Naive thymus-derived CD4-positive, alpha-beta T cell (primary cell): ENCODE data around the gene MYO1H. TPM values are rescaled to one million over a fixed set of nuclear protein-coding genes. Genes with fewer than 3 reads are reported as not detected.

Experiments used
- ATAC-seq: fragments of 150-1000 bp; cut with Tn5 transposase; 2 replicates; pipeline ENCODE4 v1.10.0; 2021; ENCODE audit warnings: mild to moderate bottlenecking, moderate library complexity
- CTCF ChIA-PET: fragments of 350-600 bp; sonication (Branson Sonifier 250); formaldehyde crosslinking; loops from one replicate; lab custom pipeline; 2021; ENCODE audit warnings: antibody characterized with exemption; lab: Charles Lee
- POLR2A ChIA-PET: fragments of 350-600 bp; sonication (Branson Sonifier 250); formaldehyde crosslinking; loops from one replicate; lab custom pipeline; 2021; ENCODE audit warnings: antibody characterized with exemption, inconsistent platforms; lab: Charles Lee
- DNase-seq, 9 donors: peaks; one replicate each; pipeline versions ENCODE4 v3.0.0 to v3.0.0-alpha.2; 2020 to 2022; ENCODE audit warnings: mixed read lengths in 1 of 9
- H3K27ac ChIP-seq: one replicate; pipeline ENCODE4 v1.7.0; 2013; ENCODE audit warnings: mild to moderate bottlenecking, low read depth, low read length, moderate library complexity
- H3K27me3 ChIP-seq, 2 donors: one replicate each; pipeline ENCODE4 v1.7.0; 2013; ENCODE audit warnings: low read length in 2 of 2, mild to moderate bottlenecking in 2 of 2, moderate library complexity in 2 of 2; ENCODE audit not compliant: control insufficient read depth in 2 of 2, insufficient read depth in 2 of 2
- H3K36me3 ChIP-seq, 3 experiments: 1 replicate in 2 of 3; 2 replicates in 1 of 3; pipeline ENCODE4 v1.7.0; 2013; ENCODE audit warnings: low read length in 3 of 3, mild to moderate bottlenecking in 3 of 3, moderate library complexity in 1 of 3; ENCODE audit not compliant: insufficient read depth in 3 of 3, control insufficient read depth in 2 of 3
- H3K4me1 ChIP-seq, 2 donors: one replicate each; pipeline ENCODE4 v1.7.0; 2013; ENCODE audit warnings: low read length in 2 of 2, mild to moderate bottlenecking in 2 of 2, moderate library complexity in 1 of 2; ENCODE audit not compliant: control insufficient read depth in 2 of 2, insufficient read depth in 2 of 2
- H3K4me3 ChIP-seq: 2 replicates; pipeline ENCODE4 v1.7.0; 2013; ENCODE audit warnings: mild to moderate bottlenecking, low read length
- H3K9me3 ChIP-seq, 3 experiments: 1 replicate in 2 of 3; 2 replicates in 1 of 3; pipeline ENCODE4 v1.7.0; 2013; ENCODE audit warnings: low read length in 3 of 3; ENCODE audit not compliant: control insufficient read depth in 2 of 3
- H3K27ac Mint-ChIP-seq, 9 donors: one replicate each; pipeline ENCODE4 v1.8.0; 2020 to 2022; ENCODE audit warnings: mixed read lengths in 9 of 9, mild to moderate bottlenecking in 8 of 9, moderate library complexity in 5 of 9, inconsistent platforms in 2 of 9
- H3K27me3 Mint-ChIP-seq, 5 donors: one replicate each; pipeline ENCODE4 v1.8.0; 2021 to 2022; ENCODE audit warnings: mixed read lengths in 5 of 5, mild to moderate bottlenecking in 1 of 5
- H3K36me3 Mint-ChIP-seq, 5 donors: one replicate each; pipeline ENCODE4 v1.8.0; 2020 to 2022; ENCODE audit warnings: mixed read lengths in 5 of 5, mild to moderate bottlenecking in 3 of 5, inconsistent platforms in 1 of 5
- H3K4me1 Mint-ChIP-seq, 7 donors: one replicate each; pipeline ENCODE4 v1.8.0; 2020 to 2022; ENCODE audit warnings: mixed read lengths in 7 of 7, mild to moderate bottlenecking in 3 of 7, inconsistent platforms in 1 of 7
- H3K4me3 Mint-ChIP-seq, 10 donors: one replicate each; pipeline ENCODE4 v1.8.0; 2020 to 2022; ENCODE audit warnings: mild to moderate bottlenecking in 10 of 10, mixed read lengths in 10 of 10, moderate library complexity in 6 of 10, inconsistent platforms in 2 of 10
- H3K9me3 Mint-ChIP-seq, 11 donors: one replicate each; pipeline ENCODE4 v1.8.0; 2020 to 2022; ENCODE audit warnings: mixed read lengths in 11 of 11, mild to moderate bottlenecking in 4 of 11, inconsistent platforms in 1 of 11, moderate library complexity in 1 of 11
- intact Hi-C, 2 donors: fragments of 100-400 bp; cut with micrococcal nuclease; formaldehyde crosslinking; loops; one replicate each; pipeline ENCODE4 v1.15.1; 2023
- polyA plus RNA-seq, 2 donors: library from polyadenylated mRNA; unstranded; fragments of 300-500 nt; fragmentation: Illumina TruSeq; gene quantifications; one replicate each; pipeline ENCODE4 v1.2.3, GENCODE V29; 2021
- total RNA-seq, 6 experiments: library from RNA in 5 of 6; stranded (reverse) in 5 of 6; gene quantifications; 1 replicate in 5 of 6; 2 replicates in 1 of 6; pipeline ENCODE4 v1.2.3 and lab custom pipeline; 2021 to 2026

Gene MYO1H
- total and polyA plus RNA-seq, 7 experiments from 2014 or later: 0.49 TPM; not detected in 6

GRCh38 chr12:109495012-109495411 lies 147.3 kb downstream of the MYO1H start:
- Histone ChIP-seq H3K4me1 (no peaks in the 10 kb centered on the region), H3K4me3 (no peak overlapping the region), H3K27ac (no peak overlapping the region), H3K36me3 (peaks cover 7 to 85% (median 19%) of the 10 kb centered on the region in 3 experiments), H3K9me3 (no peaks in the 10 kb centered on the region), H3K27me3 (no peaks in the 10 kb centered on the region)
- H3K4me3 Mint-ChIP-seq: no peak overlapping the region
- ChIA-PET POLR2A (interaction anchor here (0.8 kb wide), 1 partner anchor 12 kb away, joined by 3 read pairs; no protein-coding TSS in a partner anchor), CTCF (interaction anchor here (1.1 kb wide), 1 partner anchor 310 kb away, joined by 3 read pairs; no protein-coding TSS in a partner anchor)
- ATAC-seq (peak; percentile 24), DNase-seq (no peak)
- H3K4me1 Mint-ChIP-seq: peaks cover 0 to 11% (median 3%) of the 10 kb centered on the region in 7 donors
- intact Hi-C loops: no loop called here
- peaks cover 16 to 56% (median 46%) of the 10 kb centered on the region in 5 donors for H3K36me3 Mint-ChIP-seq
- no peaks in the 10 kb centered on the region for H3K27me3 Mint-ChIP-seq
- H3K27ac Mint-ChIP-seq: no peak overlapping the region
- H3K9me3 Mint-ChIP-seq: peaks cover 0 to 2% (median 0%) of the 10 kb centered on the region in 11 donors

- Mint-ChIP-seq H3K9me3 (peaks cover 0 to 2% (median 0%) of the 10 kb centered on the region in 11 donors), H3K4me3 (no peak overlapping the region), H3K27ac (peak overlapping the region in 2 of 9 donors; percentile 7 to 41), H3K36me3 (peaks cover 15 to 60% (median 47%) of the 10 kb centered on the region in 5 donors), H3K27me3 (no peaks in the 10 kb centered on the region), H3K4me1 (peaks cover 0 to 11% (median 3%) of the 10 kb centered on the region in 7 donors)
- POLR2A ChIA-PET: no interaction called here
- Histone ChIP-seq H3K4me1 (no peaks in the 10 kb centered on the region), H3K9me3 (no peaks in the 10 kb centered on the region), H3K36me3 (peaks cover 7 to 86% (median 21%) of the 10 kb centered on the region in 3 experiments), H3K27ac (no peak overlapping the region), H3K4me3 (no peak overlapping the region), H3K27me3 (no peaks in the 10 kb centered on the region)
- CTCF ChIA-PET: no interaction called here
- intact Hi-C loops: no loop called here
- ATAC-seq (no peak), DNase-seq (no peak)
These were observed 148.6 kb downstream of the MYO1H start for GRCh38 chr12:109496306-109496705.

- Histone ChIP-seq H3K4me3 (no peak overlapping the region), H3K27me3 (no peaks in the 10 kb centered on the region), H3K9me3 (no peaks in the 10 kb centered on the region), H3K4me1 (no peaks in the 10 kb centered on the region), H3K36me3 (peaks cover 12 to 89% (median 16%) of the 10 kb centered on the region in 3 experiments), H3K27ac (no peak overlapping the region)
- POLR2A ChIA-PET: no interaction called here
- intact Hi-C loops: no loop called here
- Mint-ChIP-seq H3K36me3 (peaks cover 15 to 69% (median 44%) of the 10 kb centered on the region in 5 donors), H3K4me3 (no peak overlapping the region), H3K27ac (no peak overlapping the region), H3K27me3 (no peaks in the 10 kb centered on the region), H3K4me1 (peaks cover 0 to 11% (median 3%) of the 10 kb centered on the region in 7 donors), H3K9me3 (peaks cover 0 to 2% (median 0%) of the 10 kb centered on the region in 11 donors)
- no peak for DNase-seq
- CTCF ChIA-PET: no interaction called here
- no peak for ATAC-seq
These were observed 150.0 kb downstream of the MYO1H start for GRCh38 chr12:109497675-109498074.

Other genes starting within 250 kb of the MYO1H start
- 10 to 100 TPM in 4 of 5 experiments, 1 to 10 TPM in 1; 8.8 to 58.3 (median 40.8) TPM for gene ACACB, start 231.3 kb upstream of the MYO1H start, total RNA-seq
- gene ACACB, start 231.3 kb upstream of the MYO1H start, polyA plus RNA-seq: 1 to 10 TPM; 3.8 to 4.5 TPM
- not detected for gene FOXN4, start 38.6 kb upstream of the MYO1H start, total RNA-seq
- not detected for gene FOXN4, start 38.6 kb upstream of the MYO1H start, polyA plus RNA-seq
- 10 to 100 TPM; 28.6 to 41.1 (median 29.1) TPM for gene KCTD10, start 129.4 kb downstream of the MYO1H start, total RNA-seq
- 10 to 100 TPM; 15.4 to 22.5 TPM for gene KCTD10, start 129.4 kb downstream of the MYO1H start, polyA plus RNA-seq
- 10 to 100 TPM; 28.7 to 62.8 (median 35.6) TPM for gene UBE3B, start 129.7 kb downstream of the MYO1H start, total RNA-seq
- 10 to 100 TPM; 20.2 to 25.1 TPM for gene UBE3B, start 129.7 kb downstream of the MYO1H start, polyA plus RNA-seq
- 10 to 100 TPM; 13.5 to 24.7 (median 20.1) TPM for gene MMAB, start 225.6 kb downstream of the MYO1H start, total RNA-seq
- gene MMAB, start 225.6 kb downstream of the MYO1H start, polyA plus RNA-seq: 10 to 100 TPM; 26.6 to 43.3 TPM
- gene MVK, start 225.9 kb downstream of the MYO1H start, total RNA-seq: 10 to 100 TPM; 10.0 to 14.8 (median 11.7) TPM
- gene MVK, start 225.9 kb downstream of the MYO1H start, polyA plus RNA-seq: 1 to 10 TPM; 1.7 to 3.4 TPM